Iris pigment epithelial cell (primary cell): ENCODE results near the gene PCNT.
"Not testable (repeated sequence)": the region's sequence is repeated elsewhere in the genome, so short reads cannot be mapped to it uniquely, and the experiment has no call there.

ENCODE experiments used
- DNase-seq: peaks from one replicate; pipeline ENCODE4 v3.0.0-alpha.2; 2011; ENCODE audit warnings: low read depth

Gene PCNT

DNA sequence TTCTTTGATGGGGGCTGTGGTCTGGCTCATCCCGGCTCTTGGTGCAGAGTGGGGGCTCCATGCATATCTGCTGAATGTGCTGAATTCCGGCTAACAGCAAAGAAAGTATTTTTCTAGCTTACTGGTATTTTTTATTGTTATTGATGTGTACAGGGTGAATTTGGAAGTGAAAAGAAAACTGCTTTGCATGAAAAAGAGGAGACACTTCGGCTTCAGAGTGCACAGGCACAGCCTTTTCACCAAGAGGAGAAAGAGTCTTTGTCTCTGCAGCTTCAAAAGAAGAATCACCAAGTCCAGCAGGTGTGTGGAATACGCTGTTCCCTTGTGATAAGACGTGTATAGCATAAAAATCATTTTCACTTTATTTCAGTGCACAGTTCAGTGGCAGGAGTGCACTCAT is 57.6 kb downstream of the PCNT start:
- no peak for DNase-seq

DNA sequence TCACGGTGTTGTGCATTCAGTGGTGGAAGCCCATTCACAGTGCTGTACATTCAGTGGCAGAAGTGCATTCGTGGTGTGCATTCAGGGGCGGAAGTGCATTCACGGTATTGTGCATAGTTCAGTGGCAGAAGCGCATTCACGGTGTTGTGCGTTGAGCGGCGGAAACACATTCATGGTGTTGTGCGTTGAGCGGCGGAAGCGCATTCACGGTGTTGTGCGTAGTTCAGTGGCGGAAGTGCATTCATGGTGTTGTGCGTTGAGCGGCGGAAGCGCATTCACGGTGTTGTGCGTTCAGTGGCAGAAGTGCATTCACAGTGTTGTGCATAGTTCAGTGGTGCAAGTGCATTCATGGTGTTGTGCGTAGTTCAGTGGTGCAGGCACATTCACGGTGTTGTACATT is 60.6 kb downstream of the PCNT start:
- DNase-seq: no peak

DNA sequence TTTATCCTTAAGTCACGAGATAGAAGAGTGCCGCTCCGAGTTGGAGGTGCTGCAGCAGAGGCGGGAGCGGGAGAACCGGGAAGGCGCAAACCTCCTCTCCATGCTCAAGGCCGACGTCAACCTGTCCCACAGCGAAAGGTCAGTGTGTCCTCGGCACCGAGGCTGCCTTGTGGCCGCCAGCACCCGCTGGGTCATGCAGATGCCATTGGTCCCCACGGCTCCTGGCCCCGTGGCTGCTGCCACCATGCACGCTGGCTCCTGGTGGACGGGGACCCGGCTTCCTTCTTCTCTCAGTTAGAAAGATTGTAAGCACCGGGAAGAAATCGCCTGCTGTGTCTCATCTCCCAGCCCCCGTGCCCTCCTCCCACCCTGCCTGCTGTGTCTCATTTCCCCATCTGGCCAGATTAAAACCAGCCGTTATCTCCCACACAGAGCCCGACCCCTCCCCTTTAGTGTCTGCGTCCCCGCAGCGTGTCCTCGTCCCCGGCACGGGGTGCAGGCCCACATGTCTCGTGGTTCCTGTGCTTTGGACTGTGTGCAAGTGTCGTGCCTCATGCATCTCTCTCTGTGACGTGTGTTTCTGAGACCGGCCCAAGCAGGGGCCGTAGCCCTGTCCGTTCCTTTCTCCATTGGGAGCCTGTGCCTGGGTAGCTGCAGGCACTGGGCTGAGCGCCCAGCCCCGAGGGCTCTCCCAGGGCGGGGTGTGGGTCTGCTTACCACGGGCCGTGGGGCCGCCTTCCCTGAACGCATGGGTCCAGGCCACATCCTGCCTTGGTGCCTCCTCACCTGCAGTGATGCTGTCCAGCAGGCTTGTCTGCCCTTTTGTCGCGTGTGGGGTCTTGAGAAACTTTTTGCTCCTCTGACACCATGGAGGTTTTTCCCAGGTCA is 62.1 kb downstream of the PCNT start:
- DNase-seq: no peak

DNA sequence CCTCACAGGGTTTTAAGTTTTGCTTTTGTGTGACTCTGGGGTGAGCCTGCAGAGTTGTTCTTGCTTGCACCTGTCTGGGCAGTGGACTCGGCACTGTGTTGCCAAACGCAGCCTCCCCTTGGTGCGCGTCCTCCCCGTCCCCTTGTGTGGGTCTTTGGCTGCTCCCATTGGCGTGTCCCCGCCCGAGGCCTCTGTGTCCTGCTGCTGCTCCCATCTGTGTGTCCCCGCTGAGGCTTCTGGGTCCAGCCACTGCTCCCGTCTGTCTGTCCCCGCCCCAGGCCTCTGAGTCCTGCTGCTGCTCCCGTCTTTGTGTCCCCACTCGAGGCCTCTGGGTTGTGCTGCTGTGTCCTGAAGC is 62.8 kb downstream of the PCNT start:
- DNase-seq: no peak

DNA sequence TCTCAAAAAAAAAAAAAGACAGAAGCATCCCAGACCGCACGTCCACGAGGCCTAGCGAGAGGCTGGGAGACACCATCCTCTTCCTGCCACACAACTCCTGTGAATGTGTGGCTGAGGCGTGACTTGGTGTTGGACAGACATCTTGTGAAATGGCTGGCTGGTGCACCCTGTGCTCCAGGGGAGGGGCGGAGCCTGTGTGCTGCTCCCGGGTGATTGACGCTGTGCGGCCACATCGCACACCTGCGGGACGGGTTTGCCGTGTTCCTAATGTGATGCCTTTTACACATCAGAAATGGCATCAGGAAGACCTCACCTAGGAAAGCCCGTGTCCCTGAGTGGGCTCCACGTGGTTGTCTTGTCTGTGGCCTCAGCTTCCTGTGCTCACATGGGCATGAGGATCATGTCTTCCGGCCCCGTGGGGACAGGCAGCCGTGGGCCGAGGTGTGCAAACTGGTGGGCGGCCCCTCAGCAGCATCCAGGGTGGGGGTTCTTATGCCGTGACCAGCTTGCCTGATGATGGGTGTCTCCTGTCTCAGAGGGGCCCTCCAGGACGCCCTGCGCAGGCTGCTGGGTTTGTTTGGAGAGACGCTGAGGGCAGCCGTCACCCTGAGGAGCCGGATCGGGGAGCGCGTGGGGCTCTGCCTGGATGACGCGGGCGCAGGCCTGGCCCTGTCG is 64.4 kb downstream of the PCNT start:
- no peak for DNase-seq

DNA sequence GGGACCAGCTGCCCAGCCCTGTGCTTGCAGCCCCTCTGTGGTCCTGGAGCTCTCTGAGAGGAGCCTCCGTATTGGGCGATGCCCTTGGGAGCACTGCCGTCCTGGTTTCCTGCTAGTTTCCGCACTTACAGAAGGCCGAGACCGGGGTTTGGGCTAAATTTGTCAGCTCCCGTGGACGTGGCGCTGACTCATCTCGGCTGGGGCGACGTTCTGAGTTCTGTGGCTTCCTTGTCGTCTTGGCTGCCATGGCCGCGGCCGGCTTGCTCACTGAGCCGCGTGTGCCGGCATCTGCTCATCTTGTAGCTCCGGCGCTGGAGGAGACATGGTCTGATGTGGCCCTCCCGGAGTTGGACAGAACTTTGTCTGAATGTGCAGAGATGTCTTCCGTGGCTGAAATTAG is 64.9 kb downstream of the PCNT start:
- DNase-seq: no peak

DNA sequence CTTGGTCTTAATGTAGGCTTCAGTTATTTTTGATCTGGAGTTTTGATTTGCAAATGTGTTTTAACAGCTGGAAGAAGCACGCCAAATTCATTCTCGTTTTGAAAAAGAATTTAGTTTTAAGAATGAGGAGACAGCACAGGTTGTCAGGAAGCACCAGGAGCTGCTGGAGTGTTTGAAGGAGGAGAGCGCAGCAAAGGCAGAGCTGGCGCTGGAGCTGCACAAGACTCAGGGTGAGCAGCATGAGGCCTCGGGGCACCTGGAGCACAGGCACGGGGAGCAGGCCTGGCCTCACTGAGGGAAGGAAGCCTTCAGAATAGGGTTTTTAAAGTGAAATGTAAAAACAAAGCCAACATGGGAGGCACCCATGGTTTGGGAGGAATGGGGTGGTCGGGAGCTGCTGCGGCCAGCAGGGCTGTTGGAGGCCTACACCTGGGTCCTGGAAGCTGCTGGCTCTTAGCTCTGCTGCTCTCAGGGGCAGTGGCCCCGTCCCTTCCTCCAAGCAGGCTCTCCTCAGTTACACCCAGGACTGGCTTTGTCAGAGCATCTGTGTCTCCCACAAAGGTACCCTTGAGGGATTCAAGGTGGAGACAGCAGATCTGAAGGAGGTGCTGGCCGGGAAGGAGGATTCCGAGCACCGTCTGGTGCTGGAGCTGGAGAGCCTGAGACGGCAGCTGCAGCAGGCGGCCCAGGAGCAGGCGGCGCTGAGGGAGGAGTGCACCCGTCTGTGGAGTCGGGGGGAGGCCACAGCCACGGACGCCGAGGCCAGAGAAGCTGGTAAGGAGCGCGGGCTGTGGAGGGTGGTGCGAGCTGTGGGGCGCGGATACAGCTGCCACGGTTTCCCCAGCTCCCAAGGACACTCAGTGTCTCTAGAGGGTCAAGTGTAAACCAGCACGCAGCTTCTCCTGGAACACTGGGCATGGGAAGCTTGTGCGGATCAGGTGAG is 66.9 kb downstream of the PCNT start:
- DNase-seq: no peak

DNA sequence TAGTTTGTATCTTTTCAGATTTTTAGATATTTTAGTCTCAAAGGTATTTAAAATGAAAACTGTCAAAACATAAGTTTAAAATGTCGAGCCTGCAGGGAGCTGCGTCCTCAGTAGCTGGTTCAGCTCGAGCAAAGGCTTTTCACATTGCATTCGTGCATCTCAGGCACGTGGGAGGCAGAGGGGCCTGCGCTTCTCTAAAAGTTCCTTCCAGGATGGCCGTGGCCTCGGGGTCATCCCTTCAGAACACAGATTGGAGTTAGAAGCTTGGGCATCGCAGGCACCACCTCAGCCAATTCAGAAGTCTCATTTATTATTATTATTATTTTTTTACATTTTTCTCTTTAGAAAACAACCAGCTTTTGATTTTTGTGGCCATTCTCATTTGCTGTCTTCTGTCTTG is 67.8 kb downstream of the PCNT start:
- DNase-seq: no peak

DNA sequence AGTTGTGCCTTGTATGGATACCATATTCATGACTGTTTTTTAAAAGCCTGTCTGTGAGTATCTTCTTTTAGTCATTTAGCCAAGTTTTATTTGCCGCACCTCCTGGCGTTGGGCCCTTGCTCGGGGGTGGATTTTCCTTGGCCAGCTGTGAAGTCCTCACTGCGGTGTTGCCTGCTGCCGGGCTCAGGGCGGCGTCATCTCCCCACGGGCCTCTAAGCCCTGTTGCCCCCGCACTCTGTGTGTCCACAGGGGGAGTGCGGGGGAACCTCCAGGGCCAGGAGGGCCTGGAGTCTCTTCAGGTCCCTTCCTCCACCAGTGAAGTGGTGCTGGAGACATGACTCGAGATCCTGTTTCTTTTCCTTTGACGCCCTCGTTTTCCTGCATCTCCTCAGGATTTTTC is 69.0 kb downstream of the PCNT start:
- DNase-seq: peak; percentile 41

DNA sequence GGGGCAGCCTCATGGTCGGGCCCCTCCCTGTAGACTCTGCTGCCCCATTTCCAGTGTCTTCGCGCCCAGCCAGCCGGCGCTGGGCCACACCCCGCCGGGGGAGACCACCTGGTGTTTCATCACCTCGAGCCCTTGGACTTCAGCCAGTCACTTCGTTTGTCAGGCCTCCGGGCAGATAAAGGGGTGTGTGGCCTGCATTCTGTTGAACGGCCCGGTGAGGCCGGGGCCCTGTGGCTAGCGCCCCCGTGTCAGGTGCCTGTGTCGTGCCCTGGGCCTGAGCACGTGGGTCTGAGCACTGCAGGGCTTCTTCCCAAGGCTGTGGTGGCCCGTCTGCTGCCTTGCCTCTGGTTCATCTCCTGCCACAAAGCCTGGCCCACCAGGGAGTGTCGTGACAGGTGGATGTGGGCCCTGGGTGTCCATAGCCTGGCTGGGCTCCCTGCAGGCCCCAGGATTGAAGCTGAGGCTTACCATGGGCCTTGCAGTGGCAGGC is 69.5 kb downstream of the PCNT start:
- DNase-seq: no peak

DNA sequence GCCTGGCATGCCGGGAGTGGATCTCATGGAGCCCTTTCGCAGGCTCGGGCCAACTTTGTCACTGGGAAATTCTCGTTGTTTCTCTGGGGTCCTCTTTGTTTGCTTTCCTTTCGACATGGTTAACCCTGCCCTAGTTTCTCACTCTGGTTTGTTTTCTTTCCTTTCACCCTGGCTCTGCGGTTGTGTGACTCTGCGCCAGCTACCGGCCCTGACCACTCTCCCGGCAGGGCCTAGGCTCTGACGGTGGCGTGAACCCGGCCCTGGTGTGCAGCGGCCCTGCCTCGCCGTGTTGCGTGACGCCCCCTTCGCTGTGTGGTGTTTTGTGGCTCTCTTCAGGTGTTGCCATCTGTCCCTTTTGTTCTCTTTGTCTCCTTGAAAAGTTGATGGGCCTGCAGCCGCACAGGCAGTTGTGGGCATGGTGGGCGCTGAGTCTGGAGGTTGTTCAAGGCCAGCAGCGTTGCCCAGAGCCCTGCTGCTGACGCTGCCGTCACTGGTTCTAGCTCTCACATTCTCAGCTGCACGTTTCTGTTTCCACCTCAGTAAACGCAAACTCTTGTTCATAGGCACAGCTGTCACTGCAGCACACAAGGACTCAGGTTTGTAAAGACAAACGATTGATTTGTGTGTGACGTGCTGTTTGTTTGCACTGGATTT is 70.1 kb downstream of the PCNT start:
- DNase-seq: no peak

DNA sequence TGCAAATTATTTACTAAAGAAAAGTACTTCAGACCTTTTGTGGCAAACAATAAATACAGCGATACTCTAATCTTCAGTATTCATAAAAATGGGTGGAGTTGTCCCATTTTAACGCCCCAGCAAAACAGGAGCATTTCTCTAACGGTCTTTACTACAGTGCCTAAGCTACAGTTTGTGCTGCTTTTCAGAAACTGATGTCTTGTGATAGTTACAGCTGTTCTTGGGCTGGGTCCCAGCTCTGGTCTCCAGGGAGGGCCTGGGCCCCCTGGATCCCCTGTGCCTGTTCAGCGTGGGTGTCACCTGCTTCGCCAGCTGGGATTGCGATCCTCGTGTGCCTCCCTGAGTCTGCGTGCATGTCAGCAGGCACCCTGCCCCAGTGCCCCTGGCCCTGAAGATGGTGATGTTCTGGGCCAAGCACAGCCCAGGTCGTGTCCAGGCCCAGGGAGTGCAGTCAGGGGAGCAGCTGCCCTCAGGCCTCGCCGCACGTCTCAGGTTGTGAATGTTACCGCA is 70.7 kb downstream of the PCNT start:
- DNase-seq: no peak

DNA sequence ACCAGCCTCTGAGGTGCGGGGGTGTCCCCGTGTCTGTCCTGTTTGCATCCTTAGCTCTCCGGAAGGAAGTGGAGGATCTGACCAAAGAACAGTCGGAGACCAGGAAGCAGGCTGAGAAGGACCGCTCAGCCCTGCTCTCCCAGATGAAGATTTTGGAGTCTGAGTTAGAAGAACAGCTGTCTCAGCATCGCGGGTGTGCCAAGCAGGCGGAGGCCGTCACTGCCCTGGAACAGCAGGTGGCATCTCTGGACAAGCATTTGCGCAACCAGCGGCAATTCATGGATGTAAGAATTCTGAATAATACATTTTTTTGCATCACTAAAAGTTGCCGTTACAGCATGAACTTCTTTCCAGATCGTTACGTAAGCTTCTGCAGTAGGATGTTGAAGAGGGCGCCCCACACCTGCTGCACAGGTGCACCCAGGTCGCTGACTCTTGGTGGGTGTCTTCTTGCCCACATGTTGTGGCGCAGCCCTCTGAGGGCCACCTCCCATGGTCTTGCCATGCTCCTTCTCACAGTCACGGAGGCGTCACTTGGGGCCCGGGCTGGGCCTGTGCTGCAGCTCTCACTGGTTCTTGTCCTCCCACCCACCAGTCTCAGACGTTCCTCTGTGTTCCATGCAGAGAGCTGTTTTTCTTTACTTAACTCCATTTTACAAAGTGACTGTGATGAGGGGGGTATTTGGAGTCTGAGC is 73.4 kb downstream of the PCNT start:
- no peak for DNase-seq

DNA sequence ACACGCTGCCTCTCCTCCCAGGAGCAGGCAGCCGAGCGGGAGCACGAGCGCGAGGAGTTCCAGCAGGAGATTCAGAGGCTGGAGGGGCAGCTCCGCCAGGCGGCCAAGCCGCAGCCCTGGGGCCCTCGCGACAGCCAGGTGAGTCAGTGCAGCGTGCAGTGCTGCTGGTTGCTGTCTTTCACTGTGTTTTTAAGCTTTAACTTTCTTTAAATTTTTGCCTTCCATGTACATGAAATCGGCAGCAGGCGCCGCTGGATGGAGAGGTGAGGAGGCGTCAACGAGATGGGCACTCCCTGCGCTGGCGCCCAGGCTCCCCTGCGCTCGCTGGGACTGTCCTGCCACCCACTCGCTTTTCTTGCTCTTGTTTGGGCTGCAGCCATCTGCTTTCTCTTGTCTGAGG is 74.0 kb downstream of the PCNT start:
- DNase-seq: no peak

DNA sequence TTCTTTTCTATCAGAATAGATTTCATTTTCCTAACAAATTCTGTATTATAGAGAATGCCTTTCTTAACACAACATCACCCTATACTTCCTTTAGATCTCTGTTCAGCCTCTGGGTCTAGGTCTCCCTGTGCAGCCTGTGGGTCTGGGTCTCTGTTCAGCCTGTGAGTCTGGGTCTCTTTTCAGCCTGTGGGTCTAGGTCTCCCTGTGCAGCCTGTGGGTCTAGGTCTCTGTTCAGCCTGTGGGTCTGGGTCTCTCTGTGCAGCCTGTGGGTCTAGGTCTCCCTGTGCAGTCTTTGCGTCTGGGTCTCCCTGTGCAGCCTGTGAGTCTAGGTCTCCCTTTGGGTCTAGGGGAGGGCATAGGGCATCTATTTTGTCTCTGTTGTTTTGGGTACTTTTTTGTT is 75.2 kb downstream of the PCNT start:
- no peak for DNase-seq

DNA sequence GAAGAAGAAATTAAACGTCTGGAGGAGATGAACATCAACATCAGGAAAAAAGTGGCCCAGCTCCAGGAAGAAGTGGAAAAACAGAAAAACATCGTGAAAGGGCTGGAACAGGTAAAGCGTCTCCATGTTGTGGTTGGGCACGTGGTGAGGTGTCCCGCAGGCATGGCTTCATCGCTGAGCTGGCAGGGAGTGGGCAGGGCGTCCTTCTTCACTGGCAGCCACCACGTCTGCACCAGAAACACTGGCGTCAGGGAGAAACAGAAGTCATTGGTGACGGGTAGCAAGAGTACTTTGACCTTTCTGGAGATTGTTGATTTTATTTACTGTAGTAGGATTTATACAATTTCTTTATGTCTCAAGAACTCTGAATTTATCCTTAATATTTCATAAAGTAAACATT is 75.7 kb downstream of the PCNT start:
- DNase-seq: no peak

DNA sequence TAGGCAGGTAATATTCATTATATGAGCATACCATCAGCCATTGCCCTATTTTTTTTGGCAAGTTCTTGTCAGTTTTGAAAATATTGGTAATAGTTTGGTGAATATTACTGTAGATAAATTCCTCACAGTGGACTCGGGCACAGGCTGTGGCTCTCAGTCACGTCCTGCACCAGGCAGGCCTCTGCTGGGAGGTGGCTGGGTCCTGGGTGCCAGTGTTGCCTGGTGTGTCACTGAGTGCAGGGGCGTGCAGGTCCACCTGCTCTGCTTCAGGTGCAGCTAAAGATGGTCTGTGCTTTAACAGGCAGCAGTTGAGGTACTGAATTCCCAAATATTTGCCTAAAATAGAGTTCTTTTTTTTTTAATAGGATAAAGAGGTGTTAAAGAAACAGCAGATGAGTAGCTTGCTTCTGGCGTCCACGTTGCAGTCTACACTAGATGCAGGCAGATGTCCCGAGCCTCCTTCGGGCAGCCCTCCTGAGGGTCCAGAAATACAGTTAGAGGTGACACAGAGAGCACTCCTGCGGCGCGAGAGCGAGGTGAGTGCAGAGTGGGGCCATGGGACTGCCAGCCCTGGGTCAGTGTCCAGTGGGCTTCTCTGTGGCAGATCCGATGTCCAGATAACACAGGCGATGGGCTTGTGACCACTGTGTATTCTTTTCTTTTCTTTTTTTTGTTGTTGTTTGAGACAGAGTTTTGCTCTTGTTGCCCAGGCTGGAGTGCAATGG is 77.4 kb downstream of the PCNT start:
- DNase-seq: no peak

DNA sequence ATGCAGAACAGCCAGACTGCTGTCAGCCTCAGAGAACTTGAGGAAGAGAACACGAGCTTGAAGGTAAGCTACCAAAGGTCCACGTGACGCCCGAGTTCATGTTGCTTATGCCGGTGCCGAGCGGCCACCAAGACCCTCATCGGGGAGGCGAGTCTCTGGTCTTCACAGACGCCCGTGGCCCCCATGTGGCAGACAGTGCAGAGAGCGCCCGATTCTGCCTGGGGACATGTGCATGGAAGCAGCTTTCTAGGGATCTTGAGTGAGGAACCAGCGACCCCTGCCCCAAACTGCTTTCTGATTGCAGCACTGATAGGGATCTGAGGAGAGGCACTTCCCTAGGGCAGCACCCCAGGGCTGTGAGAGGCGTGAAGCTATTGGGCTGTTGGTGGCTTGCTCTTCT is 78.5 kb downstream of the PCNT start:
- DNase-seq: no peak

DNA sequence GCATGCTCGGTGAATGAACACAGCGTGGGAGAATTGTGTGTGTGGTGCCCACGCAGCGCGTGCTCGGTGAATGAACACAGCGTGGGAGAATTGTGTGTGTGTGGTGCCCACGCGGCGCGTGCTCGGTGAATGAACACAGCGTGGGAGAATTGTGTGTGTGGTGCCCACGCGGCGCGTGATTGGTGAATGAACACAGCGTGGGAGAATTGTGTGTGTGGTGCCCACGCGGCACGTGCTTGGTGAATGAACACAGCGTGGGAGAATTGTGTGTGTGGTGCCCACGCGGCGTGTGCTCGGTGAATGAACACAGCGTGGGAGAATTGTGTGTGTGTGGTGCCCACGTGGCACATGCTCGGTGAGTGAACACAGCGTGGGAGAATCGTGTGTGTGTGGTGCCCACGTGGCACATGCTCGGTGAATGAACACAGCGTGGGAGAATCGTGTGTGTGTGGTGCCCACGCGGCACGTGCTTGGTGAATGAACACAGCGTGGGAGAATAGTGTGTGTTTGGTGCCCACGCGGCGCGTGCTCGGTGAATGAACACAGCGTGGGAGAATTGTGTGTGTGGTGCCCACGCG is 79.4 kb downstream of the PCNT start:
- not testable (repeated sequence) for DNase-seq

DNA sequence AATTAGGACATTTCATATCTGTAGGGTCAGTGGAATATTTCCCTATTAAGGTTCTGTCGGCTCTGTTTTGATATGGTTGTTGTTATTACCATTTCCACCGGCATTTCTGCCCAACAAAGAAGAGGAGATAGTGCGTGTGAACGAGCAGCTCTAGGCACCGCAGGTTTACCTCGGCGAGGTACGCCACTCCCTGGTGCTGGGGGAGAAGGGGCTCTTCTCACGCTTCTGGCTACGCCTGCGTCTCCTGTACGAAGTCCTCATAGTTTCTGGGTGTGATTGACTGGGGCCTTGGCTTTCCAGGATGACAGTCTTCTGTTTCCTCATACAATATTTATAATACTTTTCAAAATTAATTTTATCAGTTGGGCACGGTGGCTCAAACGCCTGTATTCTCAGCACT is 80.3 kb downstream of the PCNT start:
- no peak for DNase-seq
